Measurements from ENCODE around the gene ASH1L.

Gene ASH1L

GRCh38 chr1:155457266-155457665 is 105.3 kb downstream of the ASH1L start:
- no peak for TF ChIP-seq TAF1 (IDR thresholded peaks at IDR 0.05; ENCODE audit: borderline replicate concordance, insufficient read depth, low read length)
- TF ChIP-seq FOXP2 (optimal IDR thresholded peaks at IDR 0.05; ENCODE audit: borderline replicate concordance, extremely low read depth, extremely low read length, insufficient read depth), result no peak
- TF ChIP-seq SIN3A (IDR thresholded peaks at IDR 0.05; ENCODE audit: borderline replicate concordance, insufficient read depth, low read length), result no peak
- TF ChIP-seq POLR2AphosphoS5 (IDR thresholded peaks at IDR 0.05; ENCODE audit: low read depth, low read length), result no peak
- TF ChIP-seq REST (IDR thresholded peaks at IDR 0.05; ENCODE audit: insufficient read depth in 1 of 2, low read depth in 2 of 2, low read length in 2 of 2), result no peak

- no peak for TF ChIP-seq POLR2AphosphoS5 (IDR thresholded peaks at IDR 0.05; ENCODE audit: low read depth, low read length)
Observed at GRCh38 chr1:155455588-155456195, 106.9 kb downstream of the ASH1L start.

GRCh38 chr1:155454096-155454495 is 108.5 kb downstream of the ASH1L start:
- TF ChIP-seq SIN3A (IDR thresholded peaks at IDR 0.05; ENCODE audit: borderline replicate concordance, insufficient read depth, low read length) (no peak), POLR2AphosphoS5 (IDR thresholded peaks at IDR 0.05; ENCODE audit: low read depth, low read length) (no peak), TAF1 (IDR thresholded peaks at IDR 0.05; ENCODE audit: borderline replicate concordance, insufficient read depth, low read length) (no peak), REST (IDR thresholded peaks at IDR 0.05; ENCODE audit: insufficient read depth in 1 of 2, low read depth in 2 of 2, low read length in 2 of 2) (no peak), FOXP2 (optimal IDR thresholded peaks at IDR 0.05; ENCODE audit: borderline replicate concordance, extremely low read depth, extremely low read length, insufficient read depth) (no peak)

GRCh38 chr1:155453141-155453540 is 109.5 kb downstream of the ASH1L start:
- TF ChIP-seq SIN3A (IDR thresholded peaks at IDR 0.05; ENCODE audit: borderline replicate concordance, insufficient read depth, low read length) (no peak), FOXP2 (optimal IDR thresholded peaks at IDR 0.05; ENCODE audit: borderline replicate concordance, extremely low read depth, extremely low read length, insufficient read depth) (no peak), REST (IDR thresholded peaks at IDR 0.05; ENCODE audit: insufficient read depth in 1 of 2, low read depth in 2 of 2, low read length in 2 of 2) (no peak), POLR2AphosphoS5 (IDR thresholded peaks at IDR 0.05; ENCODE audit: low read depth, low read length) (no peak), TAF1 (IDR thresholded peaks at IDR 0.05; ENCODE audit: borderline replicate concordance, insufficient read depth, low read length) (no peak)

- TF ChIP-seq TAF1 (IDR thresholded peaks at IDR 0.05; ENCODE audit: borderline replicate concordance, insufficient read depth, low read length) (no peak), REST (IDR thresholded peaks at IDR 0.05; ENCODE audit: insufficient read depth in 1 of 2, low read depth in 2 of 2, low read length in 2 of 2) (no peak), POLR2AphosphoS5 (IDR thresholded peaks at IDR 0.05; ENCODE audit: low read depth, low read length) (no peak), SIN3A (IDR thresholded peaks at IDR 0.05; ENCODE audit: borderline replicate concordance, insufficient read depth, low read length) (no peak), FOXP2 (optimal IDR thresholded peaks at IDR 0.05; ENCODE audit: borderline replicate concordance, extremely low read depth, extremely low read length, insufficient read depth) (no peak)
Observed at GRCh38 chr1:155451199-155451598, 111.4 kb downstream of the ASH1L start.

All from PFSK-1 (cell line).